ENCODE results near the gene SNTG2. TPM values are rescaled to one million over a fixed set of nuclear protein-coding genes. Genes with fewer than 3 reads are reported as not detected.
"Not testable (repeated sequence)": the region's sequence is repeated elsewhere in the genome, so short reads cannot be mapped to it uniquely, and the experiment has no call there.

Gene SNTG2
- polyA plus RNA-seq, 1 experiment = 0.06 TPM

DNA sequence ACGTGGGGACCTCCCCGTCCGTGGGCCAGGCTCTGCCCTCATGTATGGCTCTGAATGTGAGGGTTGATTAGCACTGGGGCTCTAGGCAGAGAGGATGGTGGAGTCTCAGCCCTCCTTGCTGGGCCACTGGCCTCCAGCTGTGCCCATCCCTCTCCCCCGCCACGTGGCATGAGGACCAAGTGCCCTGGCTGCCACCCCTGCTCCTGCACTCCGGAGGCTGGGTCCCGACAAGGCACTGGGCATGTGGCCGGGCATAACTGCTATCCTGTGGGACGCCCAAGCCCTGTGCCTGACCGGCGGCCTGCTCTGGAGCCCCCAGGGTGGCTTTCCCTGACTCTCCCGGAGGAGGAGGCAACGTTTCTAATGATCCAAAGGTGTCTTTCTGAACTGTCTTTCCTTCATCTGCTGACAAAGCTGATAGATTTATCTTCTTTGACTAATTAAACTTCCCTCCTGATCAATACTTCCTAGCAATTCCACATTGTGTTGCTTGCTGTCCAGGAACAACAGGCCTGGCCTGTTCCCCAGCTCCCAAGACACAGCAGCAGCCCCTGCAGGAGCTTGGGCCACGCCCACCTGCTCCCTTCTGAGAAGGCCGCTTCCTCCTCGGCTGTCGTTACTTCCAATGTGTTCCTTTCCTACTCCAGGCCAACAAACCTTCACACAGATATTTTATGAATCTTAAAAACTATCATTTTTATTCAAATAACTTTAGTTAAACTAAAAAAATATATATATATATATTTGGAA is 132.0 kb downstream of the SNTG2 start:
- H3K27me3 ChIP-seq (ENCODE audit: control insufficient read depth, insufficient read depth, low read length) = peaks cover 3% of the 10 kb centered on the region
- no peak overlapping the region for H3K27ac ChIP-seq (ENCODE audit: low read depth, low read length)
- no peak overlapping the region for H3K4me3 ChIP-seq (ENCODE audit: low read depth, low read length)
- DNase-seq (ENCODE audit: low read depth, low spot score) = no peak
- TF ChIP-seq, protein P1, sequence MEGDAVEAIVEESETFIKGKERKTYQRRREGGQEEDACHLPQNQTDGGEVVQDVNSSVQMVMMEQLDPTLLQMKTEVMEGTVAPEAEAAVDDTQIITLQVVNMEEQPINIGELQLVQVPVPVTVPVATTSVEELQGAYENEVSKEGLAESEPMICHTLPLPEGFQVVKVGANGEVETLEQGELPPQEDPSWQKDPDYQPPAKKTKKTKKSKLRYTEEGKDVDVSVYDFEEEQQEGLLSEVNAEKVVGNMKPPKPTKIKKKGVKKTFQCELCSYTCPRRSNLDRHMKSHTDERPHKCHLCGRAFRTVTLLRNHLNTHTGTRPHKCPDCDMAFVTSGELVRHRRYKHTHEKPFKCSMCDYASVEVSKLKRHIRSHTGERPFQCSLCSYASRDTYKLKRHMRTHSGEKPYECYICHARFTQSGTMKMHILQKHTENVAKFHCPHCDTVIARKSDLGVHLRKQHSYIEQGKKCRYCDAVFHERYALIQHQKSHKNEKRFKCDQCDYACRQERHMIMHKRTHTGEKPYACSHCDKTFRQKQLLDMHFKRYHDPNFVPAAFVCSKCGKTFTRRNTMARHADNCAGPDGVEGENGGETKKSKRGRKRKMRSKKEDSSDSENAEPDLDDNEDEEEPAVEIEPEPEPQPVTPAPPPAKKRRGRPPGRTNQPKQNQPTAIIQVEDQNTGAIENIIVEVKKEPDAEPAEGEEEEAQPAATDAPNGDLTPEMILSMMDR (IDR thresholded peaks at IDR 0.05; ENCODE audit: low read depth, low read length) = no peak
- POLR2A ChIA-PET = interaction anchor here (0.6 kb wide), 1 partner anchor 24 kb away, joined by 4 read pairs; no protein-coding TSS in a partner anchor
- H3K9me3 ChIP-seq (ENCODE audit: control insufficient read depth, insufficient read depth, low read length) = no peaks in the 10 kb centered on the region; the same call in 1 of the 2 replicates
- CTCF ChIA-PET = interaction anchor here (0.9 kb wide), 1 partner anchor 464 kb away, joined by 3 read pairs; no protein-coding TSS in a partner anchor

DNA sequence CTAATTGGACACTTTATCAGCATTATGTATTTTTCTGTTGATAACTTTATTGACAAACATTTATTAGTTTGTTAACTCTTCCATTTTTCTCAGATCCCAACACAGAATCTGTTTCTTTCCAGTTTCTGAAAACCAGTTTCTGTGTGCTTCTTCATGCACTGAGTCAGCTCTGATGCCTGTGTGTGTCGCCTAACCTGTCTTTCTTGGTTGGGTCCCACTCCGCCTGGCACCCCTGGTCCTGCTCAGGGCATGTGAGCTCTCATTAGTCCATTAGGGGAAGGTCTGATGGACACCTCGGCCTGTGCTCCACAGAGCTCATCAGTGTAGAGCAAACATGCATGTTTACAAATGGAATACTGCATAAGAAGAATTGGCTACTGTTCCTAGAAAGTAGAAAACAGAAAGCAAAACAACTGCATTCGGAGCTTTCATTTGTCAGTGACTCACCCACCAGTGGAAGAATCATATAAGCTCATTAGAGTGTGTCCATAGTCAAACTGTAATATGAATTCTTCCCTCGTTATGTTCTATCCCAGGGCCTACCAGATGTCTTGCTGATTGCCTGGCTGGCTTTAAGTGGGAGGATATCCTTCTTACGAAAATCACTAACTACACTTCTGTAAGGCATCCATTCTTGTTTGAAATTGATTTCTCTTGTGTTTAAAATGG is 137.7 kb downstream of the SNTG2 start:
- POLR2A ChIA-PET = no interaction called here
- no peak overlapping the region for H3K4me3 ChIP-seq (ENCODE audit: low read depth, low read length)
- CTCF ChIA-PET = no interaction called here

DNA sequence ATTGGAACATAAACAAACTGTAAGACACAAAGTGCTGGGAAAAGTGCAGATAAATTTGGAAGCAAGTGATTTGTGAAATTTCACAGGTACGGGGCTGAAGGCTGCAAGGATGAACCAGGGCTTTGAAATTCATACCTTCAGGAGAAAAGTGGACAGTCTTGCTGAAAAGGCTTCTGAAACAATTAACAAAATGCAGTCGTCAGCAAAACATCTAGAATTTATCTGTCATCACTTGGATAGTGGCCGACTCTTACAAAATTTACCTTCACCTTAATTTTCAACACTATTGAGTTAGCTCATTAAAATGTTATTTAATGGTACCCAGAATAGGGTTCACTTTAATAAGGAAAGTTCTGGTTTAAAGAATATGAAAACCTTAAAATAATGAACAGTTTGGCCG is 138.3 kb downstream of the SNTG2 start:
- Histone ChIP-seq H3K4me3 (ENCODE audit: low read depth, low read length) (no peak overlapping the region), H3K27me3 (ENCODE audit: control insufficient read depth, insufficient read depth, low read length) (peaks cover 2% of the 10 kb centered on the region), H3K9me3 (ENCODE audit: control insufficient read depth, insufficient read depth, low read length) (no peaks in the 10 kb centered on the region; the same call in 1 of the 2 replicates), H3K27ac (ENCODE audit: low read depth, low read length) (no peak overlapping the region)
- ChIA-PET POLR2A (no interaction called here), CTCF (no interaction called here)
- TF ChIP-seq, protein P1 (IDR thresholded peaks at IDR 0.05; ENCODE audit: low read depth, low read length) = no peak
- DNase-seq (ENCODE audit: low read depth, low spot score) = no peak

More for the DNA sequence above, 137.7 kb downstream of the SNTG2 start:
- H3K27ac ChIP-seq (ENCODE audit: low read depth, low read length) = no peak overlapping the region
- DNase-seq (ENCODE audit: low read depth, low spot score) = no peak
- peaks cover 2% of the 10 kb centered on the region for H3K27me3 ChIP-seq (ENCODE audit: control insufficient read depth, insufficient read depth, low read length)
- TF ChIP-seq, protein P1 (IDR thresholded peaks at IDR 0.05; ENCODE audit: low read depth, low read length) = no peak
- H3K9me3 ChIP-seq (ENCODE audit: control insufficient read depth, insufficient read depth, low read length) = no peaks in the 10 kb centered on the region; the same call in 1 of the 2 replicates

DNA sequence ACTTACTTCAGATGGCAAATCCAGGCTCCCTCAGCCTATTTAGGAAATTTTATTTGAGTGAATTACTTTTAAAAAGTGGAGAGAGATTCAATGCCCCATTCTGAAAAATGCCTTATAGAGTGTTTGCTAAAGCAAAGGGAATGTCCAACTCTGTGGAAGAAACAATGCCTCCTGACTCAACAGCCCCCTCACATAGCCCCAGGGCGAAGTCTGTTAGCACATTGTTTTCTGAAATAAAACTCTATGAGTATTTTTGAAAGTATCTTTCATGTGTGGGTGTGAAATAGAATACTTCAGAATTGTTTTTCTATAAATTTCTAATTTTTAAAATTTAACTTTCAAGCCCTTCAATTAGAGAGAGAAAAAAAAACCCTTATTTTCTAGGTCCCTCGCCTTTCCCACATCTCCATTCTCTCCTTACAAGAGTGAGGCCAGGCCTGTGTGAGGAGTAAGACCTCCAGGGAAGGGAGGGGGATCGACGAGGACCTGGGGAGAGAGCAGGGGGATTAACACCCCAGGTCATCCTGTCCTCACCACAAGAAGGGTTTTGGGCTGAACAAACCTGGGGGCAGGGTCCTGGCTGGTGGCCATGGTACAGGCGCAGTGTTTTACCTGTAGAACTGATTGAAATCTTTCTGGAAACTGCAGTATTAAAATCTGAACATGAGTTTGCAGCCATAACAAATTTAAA is 141.4 kb downstream of the SNTG2 start:
- ChIA-PET CTCF (no interaction called here), POLR2A (no interaction called here)
- Histone ChIP-seq H3K27ac (ENCODE audit: low read depth, low read length) (no peak overlapping the region), H3K27me3 (ENCODE audit: control insufficient read depth, insufficient read depth, low read length) (peaks cover 2% of the 10 kb centered on the region), H3K9me3 (ENCODE audit: control insufficient read depth, insufficient read depth, low read length) (no peaks in the 10 kb centered on the region; the same call in 1 of the 2 replicates), H3K4me3 (ENCODE audit: low read depth, low read length) (no peak overlapping the region)
- TF ChIP-seq, protein P1 (IDR thresholded peaks at IDR 0.05; ENCODE audit: low read depth, low read length) = no peak
- no peak for DNase-seq (ENCODE audit: low read depth, low spot score)

DNA sequence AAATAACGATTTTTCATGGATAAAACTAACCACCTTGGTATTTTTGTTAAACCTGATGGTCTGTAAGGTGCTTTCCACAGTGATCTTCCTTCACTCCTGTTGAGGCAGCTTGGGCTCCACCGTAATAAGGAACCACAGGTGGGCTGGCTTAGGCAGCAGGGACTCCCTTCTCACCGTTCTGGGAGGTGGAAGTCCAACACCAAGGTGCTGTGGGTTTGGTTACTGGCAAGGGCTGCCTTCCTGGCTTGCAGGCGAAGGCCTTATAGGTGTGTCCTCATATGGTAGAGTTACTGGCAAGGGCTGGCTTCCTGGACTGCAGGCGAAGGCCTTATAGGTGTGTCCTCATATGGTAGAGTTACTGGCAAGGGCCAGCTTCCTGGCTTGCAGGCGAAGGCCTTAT is 143.0 kb downstream of the SNTG2 start:
- H3K27ac ChIP-seq (ENCODE audit: low read depth, low read length); H3K27me3 ChIP-seq (ENCODE audit: control insufficient read depth, insufficient read depth, low read length); H3K9me3 ChIP-seq (ENCODE audit: control insufficient read depth, insufficient read depth, low read length); DNase-seq (ENCODE audit: low read depth, low spot score); CTCF ChIA-PET; POLR2A ChIA-PET; H3K4me3 ChIP-seq (ENCODE audit: low read depth, low read length): not testable (repeated sequence)
